Left ventricle myocardium inferior (tissue), 1 donor: ENCODE measurements around the gene GPRIN3. TPM values are rescaled to one million over a fixed set of nuclear protein-coding genes. Genes with fewer than 3 reads are reported as not detected.

Experiments
- DNase-seq: peaks from one replicate; pipeline ENCODE4 v3.0.0-alpha.2; 2020
- H3K27ac ChIP-seq: fragments of 200-600 bp; replicated peaks from 2 replicates; pipeline ENCODE4 v1.8.0; 2021
- H3K27me3 ChIP-seq: fragments of 200-600 bp; 2 replicates; pipeline ENCODE4 v1.8.0; 2021; ENCODE audit warnings: low read depth
- H3K36me3 ChIP-seq: fragments of 200-600 bp; 2 replicates; pipeline ENCODE4 v1.8.0; 2021
- H3K4me1 ChIP-seq: fragments of 200-600 bp; 2 replicates; pipeline ENCODE4 v1.8.0; 2021
- H3K4me3 ChIP-seq: fragments of 200-600 bp; 2 replicates; pipeline ENCODE4 v1.8.0; 2021; ENCODE audit warnings: mild to moderate bottlenecking, moderate library complexity
- H3K9me3 ChIP-seq: fragments of 200-600 bp; replicated peaks from 2 replicates; pipeline ENCODE4 v1.8.0; 2021
- intact Hi-C: fragments of 100-400 bp; cut with micrococcal nuclease; formaldehyde crosslinking; loops from one replicate; pipeline ENCODE4 v1.11.0; 2022
- total RNA-seq: library from RNA; stranded (reverse); fragmentation: NEBNext Ultra II Directional; extraction: Animal tissue kit (Norgen Biotek cat#: 25700); gene quantifications from one replicate; pipeline ENCODE4 v1.2.1, GENCODE V29; 2021
- TF ChIP-seq, protein P1 (sequence below): fragments of 200-600 bp; IDR thresholded peaks from 2 replicates; pipeline ENCODE4 v1.8.0; 2021; ENCODE audit warnings: antibody characterized with exemption, mild to moderate bottlenecking, borderline replicate concordance
- donor health status: DM: no; HTN: yes; CAD: no; lungs with severe emphysema.

The GPRIN3 gene
- total RNA-seq, 1 donor from 2014 or later: 9.0 TPM

DNA sequence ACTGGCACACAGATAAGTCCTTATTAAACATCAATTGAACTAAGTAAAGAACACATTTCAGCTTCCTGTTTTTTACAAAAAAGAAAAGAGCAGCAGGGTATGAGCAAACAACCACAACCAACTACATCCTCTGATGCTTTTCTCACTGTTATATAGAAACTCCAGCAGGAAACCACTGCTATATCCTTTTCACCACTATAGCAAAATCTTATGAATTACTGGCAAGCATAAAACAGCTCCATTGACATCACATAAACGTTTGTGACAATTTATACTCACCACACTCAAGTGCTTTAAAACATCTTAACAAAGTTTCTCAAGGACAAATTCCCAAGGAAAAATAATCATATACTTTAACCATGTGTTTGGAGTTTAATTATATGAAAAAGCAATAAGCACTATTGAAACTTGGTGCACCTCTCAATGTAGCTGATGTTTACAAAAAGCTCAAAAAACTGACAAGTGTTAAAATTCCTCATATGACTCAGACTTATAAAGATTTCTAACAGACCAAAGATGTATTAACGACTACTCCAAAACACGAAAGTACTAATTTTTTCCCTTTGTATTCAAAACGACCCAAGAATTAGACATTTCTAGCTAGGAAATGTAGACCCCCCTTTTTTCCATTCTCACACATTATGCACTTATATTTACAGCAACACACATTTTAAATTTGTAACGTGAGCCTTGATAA lies 12.9 kb downstream of the GPRIN3 start:
- Histone ChIP-seq H3K4me3 (no peak overlapping the region), H3K36me3 (no peaks in the 10 kb centered on the region), H3K9me3 (no peaks in the 10 kb centered on the region), H3K4me1 (peaks cover 81% of the 10 kb centered on the region), H3K27ac (peak overlapping the region; percentile 85), H3K27me3 (no peaks in the 10 kb centered on the region)
- TF ChIP-seq, protein P1, sequence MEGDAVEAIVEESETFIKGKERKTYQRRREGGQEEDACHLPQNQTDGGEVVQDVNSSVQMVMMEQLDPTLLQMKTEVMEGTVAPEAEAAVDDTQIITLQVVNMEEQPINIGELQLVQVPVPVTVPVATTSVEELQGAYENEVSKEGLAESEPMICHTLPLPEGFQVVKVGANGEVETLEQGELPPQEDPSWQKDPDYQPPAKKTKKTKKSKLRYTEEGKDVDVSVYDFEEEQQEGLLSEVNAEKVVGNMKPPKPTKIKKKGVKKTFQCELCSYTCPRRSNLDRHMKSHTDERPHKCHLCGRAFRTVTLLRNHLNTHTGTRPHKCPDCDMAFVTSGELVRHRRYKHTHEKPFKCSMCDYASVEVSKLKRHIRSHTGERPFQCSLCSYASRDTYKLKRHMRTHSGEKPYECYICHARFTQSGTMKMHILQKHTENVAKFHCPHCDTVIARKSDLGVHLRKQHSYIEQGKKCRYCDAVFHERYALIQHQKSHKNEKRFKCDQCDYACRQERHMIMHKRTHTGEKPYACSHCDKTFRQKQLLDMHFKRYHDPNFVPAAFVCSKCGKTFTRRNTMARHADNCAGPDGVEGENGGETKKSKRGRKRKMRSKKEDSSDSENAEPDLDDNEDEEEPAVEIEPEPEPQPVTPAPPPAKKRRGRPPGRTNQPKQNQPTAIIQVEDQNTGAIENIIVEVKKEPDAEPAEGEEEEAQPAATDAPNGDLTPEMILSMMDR: no peak
- DNase-seq: no peak
- intact Hi-C loops: no loop called here

DNA sequence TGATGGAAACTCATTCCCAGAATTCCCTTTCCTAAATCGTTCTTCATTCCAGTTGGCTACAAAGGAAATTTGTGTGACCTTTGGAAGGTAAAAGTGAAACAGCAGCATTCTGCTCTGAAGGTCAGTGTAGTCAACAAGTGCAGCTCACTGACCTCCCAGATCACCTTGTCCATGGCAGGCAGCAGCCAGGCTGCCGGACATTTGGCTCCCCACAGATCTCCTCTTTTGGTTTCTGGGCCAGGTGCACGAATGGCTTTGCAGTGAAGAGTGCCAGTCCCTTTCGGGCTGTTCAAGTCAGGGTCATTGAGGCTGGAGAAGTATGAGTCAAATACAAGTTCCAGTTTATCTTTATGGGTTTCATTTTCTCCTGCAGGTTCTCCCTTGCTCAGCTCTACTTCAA lies 14.3 kb downstream of the GPRIN3 start:
- H3K27ac ChIP-seq: peak overlapping the region; percentile 68
- H3K36me3 ChIP-seq: no peaks in the 10 kb centered on the region
- H3K4me3 ChIP-seq: peak overlapping the region; percentile 12
- H3K27me3 ChIP-seq: no peaks in the 10 kb centered on the region
- TF ChIP-seq, protein P1: no peak
- no peak for DNase-seq
- peaks cover 85% of the 10 kb centered on the region for H3K4me1 ChIP-seq
- intact Hi-C loops: no loop called here
- no peaks in the 10 kb centered on the region for H3K9me3 ChIP-seq

DNA sequence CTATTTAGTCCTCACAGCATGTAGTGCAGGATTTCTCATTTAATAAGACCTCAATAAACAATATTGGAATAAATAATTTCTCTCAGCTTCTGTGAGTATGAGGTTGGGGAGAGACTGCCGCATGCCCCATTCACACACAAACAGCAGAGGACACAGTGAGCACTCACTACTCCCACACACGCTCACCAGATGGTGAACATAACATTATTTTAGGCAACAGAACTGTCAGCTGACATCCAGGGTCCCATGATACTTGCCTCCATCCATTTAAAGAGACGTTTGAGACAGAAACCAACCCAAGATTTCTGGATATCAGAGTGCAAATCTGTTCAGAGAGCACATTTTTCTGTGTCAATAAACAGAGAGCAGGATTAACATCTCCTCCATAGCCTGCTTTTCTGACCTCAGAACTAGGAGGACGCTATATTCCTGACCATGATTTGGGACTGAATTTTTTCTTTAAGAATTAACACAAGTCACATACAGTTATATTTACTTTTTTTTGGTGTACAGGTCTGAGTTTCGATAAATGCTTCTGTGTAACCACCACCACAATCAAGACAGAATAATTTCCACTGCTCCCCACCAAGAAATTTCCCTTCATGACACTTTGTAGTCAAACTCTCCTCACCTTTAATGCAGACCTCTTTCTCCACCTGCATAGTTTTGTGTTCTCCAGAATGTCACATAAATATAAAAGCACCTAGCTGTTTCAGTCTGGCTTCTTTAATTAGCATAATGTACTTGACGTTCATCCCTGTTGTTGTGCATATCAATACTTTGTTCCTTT lies 16.7 kb downstream of the GPRIN3 start:
- Histone ChIP-seq H3K27ac (peak overlapping the region; percentile 80), H3K9me3 (no peaks in the 10 kb centered on the region), H3K36me3 (no peaks in the 10 kb centered on the region), H3K4me1 (peaks cover 85% of the 10 kb centered on the region), H3K4me3 (peak overlapping the region; percentile 7), H3K27me3 (no peaks in the 10 kb centered on the region)
- DNase-seq: no peak
- TF ChIP-seq, protein P1: peak; percentile 19
- intact Hi-C loops: no loop called here

- H3K36me3 ChIP-seq: no peaks in the 10 kb centered on the region
- H3K27ac ChIP-seq: peak overlapping the region; percentile 80
- H3K4me1 ChIP-seq: peaks cover 85% of the 10 kb centered on the region
- no peak for DNase-seq
- intact Hi-C loops: no loop called here
- no peak overlapping the region for H3K4me3 ChIP-seq
- no peaks in the 10 kb centered on the region for H3K9me3 ChIP-seq
- no peaks in the 10 kb centered on the region for H3K27me3 ChIP-seq
- TF ChIP-seq, protein P1: no peak
Observed at GRCh38 chr4:89289312-89289711, 18.3 kb downstream of the GPRIN3 start.

GRCh38 chr4:89288430-89288829 lies 19.2 kb downstream of the GPRIN3 start:
- Histone ChIP-seq H3K4me3 (no peak overlapping the region), H3K36me3 (no peaks in the 10 kb centered on the region), H3K27me3 (no peaks in the 10 kb centered on the region), H3K4me1 (peaks cover 90% of the 10 kb centered on the region), H3K9me3 (no peaks in the 10 kb centered on the region), H3K27ac (peak overlapping the region; percentile 80)
- TF ChIP-seq, protein P1: no peak
- intact Hi-C loops: no loop called here
- no peak for DNase-seq
